SK-N-SH (cell line): Measurements from ENCODE around the gene DMP1.

Source experiments
- CTCF ChIP-seq: fragments of 200-600 bp; sonication (generic); IDR thresholded peaks from 2 replicates; pipeline ENCODE4 v1.6.1; 2017; ENCODE audit warnings: antibody characterized with exemption, mild to moderate bottlenecking, moderate library complexity
- JUND ChIP-seq: IDR thresholded peaks from 2 replicates; pipeline ENCODE4 v1.4.0; 2012
- PBX3 ChIP-seq: IDR thresholded peaks from 2 replicates; pipeline ENCODE4; 2012
- RAD21 ChIP-seq: IDR thresholded peaks from 2 replicates; pipeline ENCODE4 v1.6.1; 2012; ENCODE audit warnings: mild to moderate bottlenecking, low read length
- RFX5 ChIP-seq: IDR thresholded peaks from 2 replicates; pipeline ENCODE4 v1.6.1; 2012; ENCODE audit warnings: mild to moderate bottlenecking, improper control_type of control experiment, low read length
- USF2 ChIP-seq: fragments of 150-350 bp; IDR thresholded peaks from 2 replicates; pipeline ENCODE4 v1.6.1; 2017; ENCODE audit warnings: antibody characterized with exemption, low read length, low read depth, borderline replicate concordance

- peak; percentile 45 for TF ChIP-seq JUND
- TF ChIP-seq RFX5: no peak
- no peak for TF ChIP-seq CTCF
- no peak for TF ChIP-seq RAD21
- TF ChIP-seq USF2: no peak
- TF ChIP-seq PBX3: no peak
Observed at GRCh38 chr4:87657525-87657924, 7.4 kb downstream of the DMP1 start.
